Measurements from ENCODE around the gene CFAP46. TPM values are rescaled to one million over a fixed set of nuclear protein-coding genes. Genes with fewer than 3 reads are reported as not detected.

CFAP46 gene
- polyA plus RNA-seq, 1 donor from 2014 or later, result 2.6 TPM

- no peaks in the 10 kb centered on the region for H3K9me2 ChIP-seq (ENCODE audit: insufficient read depth, low read length)
- H3K4me2 ChIP-seq (ENCODE audit: low read length), result no peak overlapping the region
- H3K4me3 ChIP-seq (ENCODE audit: low read length), result no peak overlapping the region
- no peaks in the 10 kb centered on the region for H3K79me2 ChIP-seq (replicated peaks; ENCODE audit: insufficient read depth, low read length)
- H3K36me3 ChIP-seq (ENCODE audit: insufficient read depth, low read length), result no peaks in the 10 kb centered on the region
- no peak overlapping the region for H3K27ac ChIP-seq (ENCODE audit: low read length)
- H3K9ac ChIP-seq (ENCODE audit: low read length), result no peak overlapping the region
- H3K27me3 ChIP-seq (ENCODE audit: insufficient read depth, low read depth, low read length), result no peaks in the 10 kb centered on the region
- no peaks in the 10 kb centered on the region for H4K20me1 ChIP-seq (ENCODE audit: insufficient read depth)
- H2AFZ ChIP-seq (ENCODE audit: low read depth, low read length), result no peak overlapping the region
- no peaks in the 10 kb centered on the region for H3F3A ChIP-seq (ENCODE audit: insufficient read depth, low read length, poor library complexity, severe bottlenecking)
- H3K9me3 ChIP-seq (ENCODE audit: low read length), result no peaks in the 10 kb centered on the region
- no peak for TF ChIP-seq EZH2 (IDR thresholded peaks at IDR 0.05; ENCODE audit: borderline replicate concordance, insufficient read depth, low read length, poor library complexity, severe bottlenecking)
- no peak for TF ChIP-seq EP300 (conservative IDR thresholded peaks at IDR 0.05; ENCODE audit: poor library complexity, severe bottlenecking)
- no peak for TF ChIP-seq MXI1 (conservative IDR thresholded peaks at IDR 0.05; ENCODE audit: poor library complexity, severe bottlenecking)
- TF ChIP-seq POLR2AphosphoS5 (IDR thresholded peaks at IDR 0.05), result no peak
- no peak for TF ChIP-seq REST (IDR thresholded peaks at IDR 0.05; ENCODE audit: borderline replicate concordance)
- TF ChIP-seq CTCF (IDR thresholded peaks at IDR 0.05; ENCODE audit: poor library complexity, severe bottlenecking), result no peak
- TF ChIP-seq TAF1 (IDR thresholded peaks at IDR 0.05; ENCODE audit: low read depth), result no peak
- TF ChIP-seq SMC3 (conservative IDR thresholded peaks at IDR 0.05; ENCODE audit: poor library complexity), result no peak
Measured at GRCh38 chr10:132861116-132861691, 81.2 kb downstream of the CFAP46 start.

- Histone ChIP-seq H3K27ac (ENCODE audit: low read length) (no peak overlapping the region), H2AFZ (ENCODE audit: low read depth, low read length) (no peak overlapping the region), H3K79me2 (replicated peaks; ENCODE audit: insufficient read depth, low read length) (no peaks in the 10 kb centered on the region), H3K4me3 (ENCODE audit: low read length) (no peak overlapping the region), H3K36me3 (ENCODE audit: insufficient read depth, low read length) (no peaks in the 10 kb centered on the region), H3K9ac (ENCODE audit: low read length) (no peak overlapping the region), H3K27me3 (ENCODE audit: insufficient read depth, low read depth, low read length) (no peaks in the 10 kb centered on the region), H3K9me3 (ENCODE audit: low read length) (no peaks in the 10 kb centered on the region), H3F3A (ENCODE audit: insufficient read depth, low read length, poor library complexity, severe bottlenecking) (no peaks in the 10 kb centered on the region), H3K4me2 (ENCODE audit: low read length) (no peak overlapping the region), H3K9me2 (ENCODE audit: insufficient read depth, low read length) (no peaks in the 10 kb centered on the region), H4K20me1 (ENCODE audit: insufficient read depth) (no peaks in the 10 kb centered on the region)
- no peak for TF ChIP-seq CTCF (IDR thresholded peaks at IDR 0.05; ENCODE audit: poor library complexity, severe bottlenecking)
- TF ChIP-seq MXI1 (conservative IDR thresholded peaks at IDR 0.05; ENCODE audit: poor library complexity, severe bottlenecking), result no peak
- TF ChIP-seq EP300 (conservative IDR thresholded peaks at IDR 0.05; ENCODE audit: poor library complexity, severe bottlenecking), result no peak
- TF ChIP-seq REST (IDR thresholded peaks at IDR 0.05; ENCODE audit: borderline replicate concordance), result no peak
- TF ChIP-seq TAF1 (IDR thresholded peaks at IDR 0.05; ENCODE audit: low read depth), result no peak
- no peak for TF ChIP-seq POLR2AphosphoS5 (IDR thresholded peaks at IDR 0.05)
- TF ChIP-seq RAD21 (conservative IDR thresholded peaks at IDR 0.05), result no peak
- no peak for TF ChIP-seq EZH2 (IDR thresholded peaks at IDR 0.05; ENCODE audit: borderline replicate concordance, insufficient read depth, low read length, poor library complexity, severe bottlenecking)
- TF ChIP-seq SMC3 (conservative IDR thresholded peaks at IDR 0.05; ENCODE audit: poor library complexity), result no peak
Measured at GRCh38 chr10:132860532-132860931, 81.8 kb downstream of the CFAP46 start.

Measured in neural cell (in vitro differentiated cells).